HEK293 (cell line): ENCODE measurements around the gene MTMR11.

ENCODE experiments used
- CTCF ChIA-PET: fragments of 350-600 bp; formaldehyde crosslinking; extraction: SDS; loops from one replicate; lab custom pipeline; 2021; ENCODE audit warnings: antibody characterized with exemption; lab: Yijun Ruan, JAX
- POLR2A ChIA-PET: fragments of 300-600 bp; formaldehyde crosslinking; extraction: SDS; loops from one replicate; lab custom pipeline; 2020; ENCODE audit warnings: antibody characterized with exemption, inconsistent platforms; lab: Yijun Ruan, JAX
- H3K27ac ChIP-seq: fragments of 200-500 bp; sonication (Bioruptor generic); 2 replicates; pipeline ENCODE4 v1.5.1; 2014; ENCODE audit warnings: low read depth, low read length, control low read depth, inconsistent platforms; ENCODE audit errors: extremely low read depth
- H3K36me3 ChIP-seq, 2 experiments: fragments of 200-500 bp in 1 of 2; sonication (Bioruptor generic) in 1 of 2; 1 replicate in 1 of 2; 2 replicates in 1 of 2; pipeline ENCODE4 v1.5.1; 2014 to 2017; ENCODE audit warnings: inconsistent platforms in 2 of 2, low read length in 2 of 2; ENCODE audit not compliant: control insufficient read depth in 2 of 2, insufficient read depth in 1 of 2
- H3K4me1 ChIP-seq: fragments of 200-500 bp; sonication (Bioruptor generic); 2 replicates; pipeline ENCODE4 v1.5.1; 2014; ENCODE audit warnings: mild to moderate bottlenecking, low read length, inconsistent platforms; ENCODE audit not compliant: control insufficient read depth, insufficient read depth
- H3K4me3 ChIP-seq: 2 replicates; pipeline ENCODE4 v1.5.1; 2011; ENCODE audit warnings: low read depth, mild to moderate bottlenecking, control low read depth, low read length, moderate library complexity
- H3K9me3 ChIP-seq: fragments of 200-500 bp; sonication (Bioruptor generic); 2 replicates; pipeline ENCODE4 v1.5.1; 2014; ENCODE audit warnings: low read depth, low read length, inconsistent platforms; ENCODE audit not compliant: control insufficient read depth, insufficient read depth
- INSM2 ChIP-seq: fragments of 450-650 bp; formaldehyde crosslinking; IDR thresholded peaks from 2 replicates; pipeline ENCODE4 v1.5.1; 2016; ENCODE audit warnings: missing biosample characterization, missing genetic modification characterization
- PRDM1 ChIP-seq: fragments of 450-650 bp; formaldehyde crosslinking; IDR thresholded peaks from 2 replicates; pipeline ENCODE4; 2016; ENCODE audit warnings: missing biosample characterization, missing genetic modification characterization
- PRDM2 ChIP-seq: fragments of 450-650 bp; formaldehyde crosslinking; IDR thresholded peaks from 2 replicates; pipeline ENCODE4 v1.5.1; 2016; ENCODE audit warnings: missing biosample characterization, missing genetic modification characterization, borderline replicate concordance
- RBAK ChIP-seq: fragments of 450-650 bp; formaldehyde crosslinking; IDR thresholded peaks from 2 replicates; pipeline ENCODE4 v1.5.1; 2016; ENCODE audit warnings: missing biosample characterization, missing genetic modification characterization
- TRIM28 ChIP-seq: IDR thresholded peaks from 2 replicates; pipeline ENCODE4 v1.6.1; 2011; ENCODE audit warnings: low read length, control low read depth, borderline replicate concordance
- ZBTB10 ChIP-seq: fragments of 450-650 bp; formaldehyde crosslinking; IDR thresholded peaks from 2 replicates; pipeline ENCODE4 v1.5.1; 2016; ENCODE audit warnings: missing biosample characterization, missing genetic modification characterization
- ZBTB7A ChIP-seq: fragments of 450-650 bp; formaldehyde crosslinking; IDR thresholded peaks from 2 replicates; pipeline ENCODE4 v1.5.1; 2016; ENCODE audit warnings: low read depth, missing biosample characterization, missing genetic modification characterization
- ZNF155 ChIP-seq: fragments of 450-650 bp; formaldehyde crosslinking; IDR thresholded peaks from 2 replicates; pipeline ENCODE4 v1.5.1; 2016; ENCODE audit warnings: missing biosample characterization, missing genetic modification characterization
- ZNF175 ChIP-seq: fragments of 450-650 bp; formaldehyde crosslinking; IDR thresholded peaks from 2 replicates; pipeline ENCODE4 v1.5.1; 2016; ENCODE audit warnings: missing biosample characterization, missing genetic modification characterization
- ZNF18 ChIP-seq: fragments of 450-650 bp; formaldehyde crosslinking; IDR thresholded peaks from 2 replicates; pipeline ENCODE4 v1.5.1; 2016; ENCODE audit warnings: missing biosample characterization, missing genetic modification characterization
- ZNF24 ChIP-seq: fragments of 450-650 bp; formaldehyde crosslinking; IDR thresholded peaks from 2 replicates; pipeline ENCODE4 v1.5.1; 2016; ENCODE audit warnings: missing biosample characterization, missing genetic modification characterization
- ZNF404 ChIP-seq: fragments of 450-650 bp; formaldehyde crosslinking; IDR thresholded peaks from 2 replicates; pipeline ENCODE4 v1.5.1; 2017; ENCODE audit warnings: missing biosample characterization, missing genetic modification characterization
- ZNF433 ChIP-seq: fragments of 450-650 bp; formaldehyde crosslinking; IDR thresholded peaks from 2 replicates; pipeline ENCODE4 v1.5.1; 2016; ENCODE audit warnings: missing biosample characterization, missing genetic modification characterization, low read depth
- ZNF514 ChIP-seq: fragments of 450-650 bp; formaldehyde crosslinking; IDR thresholded peaks from 2 replicates; pipeline ENCODE4 v1.5.1; 2016; ENCODE audit warnings: missing biosample characterization, missing genetic modification characterization
- ZNF555 ChIP-seq: fragments of 450-650 bp; formaldehyde crosslinking; conservative IDR thresholded peaks from 2 replicates; pipeline ENCODE4 v1.5.1; 2017; ENCODE audit warnings: missing biosample characterization, mild to moderate bottlenecking, missing genetic modification characterization, inconsistent platforms
- ZNF585B ChIP-seq: fragments of 450-650 bp; formaldehyde crosslinking; IDR thresholded peaks from 2 replicates; pipeline ENCODE4 v1.5.1; 2016; ENCODE audit warnings: missing biosample characterization, missing genetic modification characterization
- ZNF660 ChIP-seq: fragments of 450-650 bp; IDR thresholded peaks from 2 replicates; pipeline ENCODE4 v1.5.1; 2018; ENCODE audit warnings: missing biosample characterization, mild to moderate bottlenecking, missing genetic modification characterization
- ZNF777 ChIP-seq: fragments of 450-650 bp; formaldehyde crosslinking; IDR thresholded peaks from 2 replicates; pipeline ENCODE4 v1.5.1; 2017; ENCODE audit warnings: missing biosample characterization, missing genetic modification characterization, borderline replicate concordance
- ZNF837 ChIP-seq: fragments of 450-650 bp; formaldehyde crosslinking; IDR thresholded peaks from 2 replicates; pipeline ENCODE4 v1.5.1; 2016; ENCODE audit warnings: missing biosample characterization, missing genetic modification characterization

Gene MTMR11

GRCh38 chr1:149887196-149887455, 49.6 kb downstream of the MTMR11 start (continued):
- TF ChIP-seq PRDM2 (tag by site-specific recombination): 0 out of 2 replicates have a peak, but pooled peaks have one; percentile 18

GRCh38 chr1:149886396-149887195, 50.1 kb downstream of the MTMR11 start:
- H3K27ac ChIP-seq: peak overlapping the region; percentile 68
- CTCF ChIA-PET: interaction anchor here (0.6 to 2.4 kb wide), 5 partner anchors 119 to 301 kb away, joined by 3 to 14 read pairs (median 4); no protein-coding TSS in a partner anchor
- H3K9me3 ChIP-seq: no peaks in the 10 kb centered on the region
- H3K4me3 ChIP-seq: peak overlapping the region; percentile 64
- H3K4me1 ChIP-seq: 0 out of 2 replicates have a peak, but pooled peaks cover 2% of the 10 kb centered on the region
- POLR2A ChIA-PET: interaction anchor here (0.6 to 4.0 kb wide), 24 partner anchors 10 to 1135 kb away, joined by 3 to 48 read pairs (median 6); partner anchors contain the start of genes APH1A, BOLA1, MTMR11 and SF3B4
- H3K36me3 ChIP-seq: no peaks in the 10 kb centered on the region
- no peak for TF ChIP-seq ZNF433 (tag by site-specific recombination)
- TF ChIP-seq ZNF155 (tag by site-specific recombination): no peak
- no peak; the same call in 1 of the 2 replicates for TF ChIP-seq TRIM28
- no peak for TF ChIP-seq ZNF24 (tag by site-specific recombination)
- no peak for TF ChIP-seq ZNF175
- 0 out of 2 replicates have a peak, but pooled peaks have one; percentile 13 for TF ChIP-seq ZNF777 (tag by site-specific recombination)
- no peak for TF ChIP-seq ZBTB7A (tag by site-specific recombination)
- TF ChIP-seq ZNF837 (tag by site-specific recombination): 0 out of 2 replicates have a peak, but pooled peaks have one; percentile 63
- TF ChIP-seq ZNF404 (tag by site-specific recombination): no peak
- no peak for TF ChIP-seq ZNF514 (tag by site-specific recombination)
- no peak for TF ChIP-seq ZNF585B
- TF ChIP-seq INSM2 (tag by site-specific recombination): no peak
- no peak for TF ChIP-seq ZBTB10 (tag by site-specific recombination)
- TF ChIP-seq ZNF660: peak; percentile 60
- TF ChIP-seq ZNF18 (tag by site-specific recombination): no peak
- TF ChIP-seq RBAK (tag by site-specific recombination): no peak
- TF ChIP-seq ZNF555 (tag by site-specific recombination): no peak
- no peak for TF ChIP-seq PRDM1 (tag by site-specific recombination)
